K562 (cell line): ENCODE data around the gene GPATCH3. TPM values are rescaled to one million over a fixed set of nuclear protein-coding genes. Genes with fewer than 3 reads are reported as not detected.
A peak's percentile ranks its signal among the peaks of the same experiment; 100 is the strongest.

ENCODE experiments used
- E2F6 ChIP-seq, 2 experiments: IDR thresholded peaks; 2 replicates each; pipeline ENCODE4 v1.6.1; 2011; ENCODE audit warnings: borderline replicate concordance in 1 of 2, control low read depth in 1 of 2, low read depth in 1 of 2, low read length in 1 of 2, mild to moderate bottlenecking in 1 of 2, mixed read lengths in 1 of 2, moderate library complexity in 1 of 2; ENCODE audit not compliant: insufficient read depth in 1 of 2, insufficient read length in 1 of 2, poor library complexity in 1 of 2, severe bottlenecking in 1 of 2; ENCODE audit errors: extremely low read depth in 1 of 2
- EP300 ChIP-seq: IDR thresholded peaks from 2 replicates; pipeline ENCODE4 v1.6.1; 2012; ENCODE audit warnings: low read length, improper control_type of control experiment
- GATAD2A ChIP-seq: fragments of 450-650 bp; IDR thresholded peaks from 2 replicates; pipeline ENCODE4 v1.6.1; 2017
- GATAD2B ChIP-seq: fragments of 450-650 bp; IDR thresholded peaks from 2 replicates; pipeline ENCODE4 v1.6.1; 2017; ENCODE audit warnings: mild to moderate bottlenecking, borderline replicate concordance
- HMGXB4 ChIP-seq: sonication (generic); formaldehyde crosslinking; IDR thresholded peaks from 2 replicates; pipeline ENCODE4 v1.8.1; 2023; ENCODE audit warnings: mild to moderate bottlenecking, missing genetic modification reagents
- HNRNPK ChIP-seq: fragments of 200-400 bp; formaldehyde crosslinking; IDR thresholded peaks from one replicate; pipeline ENCODE4 v1.6.1; 2018; ENCODE audit warnings: mild to moderate bottlenecking, low read depth, low read length; ENCODE audit not compliant: poor library complexity, severe bottlenecking
- LEF1 ChIP-seq: fragments of 450-650 bp; IDR thresholded peaks from 2 replicates; pipeline ENCODE4 v1.6.1; 2016; ENCODE audit warnings: mild to moderate bottlenecking
- MEF2D ChIP-seq: conservative IDR thresholded peaks from 2 replicates; pipeline ENCODE4 v1.6.1; 2016; ENCODE audit warnings: low read depth, missing genetic modification characterization, missing compliant biosample characterization
- PHF8 ChIP-seq: fragments of 200-600 bp; sonication (generic); IDR thresholded peaks from 2 replicates; pipeline ENCODE4 v1.6.1; 2012; ENCODE audit warnings: mixed run types, mild to moderate bottlenecking, inconsistent platforms, low read length, moderate library complexity, borderline replicate concordance
- PKNOX1 ChIP-seq: fragments of 450-650 bp; IDR thresholded peaks from 2 replicates; pipeline ENCODE4 v1.6.1; 2016
- RAD21 ChIP-seq, 2 experiments: fragments of 250-450 bp in 1 of 2; fragments of 450-650 bp in 1 of 2; sonication (Bioruptor Pico) in 1 of 2; formaldehyde crosslinking in 1 of 2; IDR thresholded peaks in 1 of 2; conservative IDR thresholded peaks in 1 of 2; 2 replicates each; pipeline versions ENCODE4 v1.4.0 to v1.8.0; 2020 to 2022; ENCODE audit warnings: mild to moderate bottlenecking in 2 of 2, moderate library complexity in 1 of 2
- RCOR1 ChIP-seq, 2 experiments: IDR thresholded peaks; 2 replicates each; pipeline ENCODE4 v1.6.1; 2012; ENCODE audit warnings: low read depth in 2 of 2, low read length in 2 of 2, borderline replicate concordance in 1 of 2, improper control_type of control experiment in 1 of 2
- RNF2 ChIP-seq: sonication (generic); IDR thresholded peaks from 2 replicates; pipeline ENCODE4 v1.6.1; 2016
- SP1 ChIP-seq: sonication (generic); formaldehyde crosslinking; IDR thresholded peaks from 2 replicates; pipeline ENCODE4 v1.8.1; 2022; ENCODE audit warnings: mild to moderate bottlenecking, missing genetic modification reagents
- TSC22D4 ChIP-seq: fragments of 450-650 bp; IDR thresholded peaks from 2 replicates; pipeline ENCODE4 v1.6.1; 2016; ENCODE audit warnings: missing genetic modification characterization, missing biosample characterization, control low read depth
- ZNF444 ChIP-seq: fragments of 250-450 bp; sonication (Bioruptor Pico); IDR thresholded peaks from 2 replicates; pipeline ENCODE4 v1.4.0; 2020; ENCODE audit warnings: mild to moderate bottlenecking, moderate library complexity
- ZNF76 ChIP-seq: fragments of 250-450 bp; sonication (Bioruptor Pico); IDR thresholded peaks from 2 replicates; pipeline ENCODE4 v1.4.0; 2020; ENCODE audit warnings: mild to moderate bottlenecking, moderate library complexity, borderline replicate concordance
- ZNF766 ChIP-seq: fragments of 200-800 bp; sonication (Bioruptor generic); conservative IDR thresholded peaks from 2 replicates; pipeline ENCODE4 v1.6.1; 2016; ENCODE audit warnings: missing genetic modification characterization, missing compliant biosample characterization
- polyA plus RNA-seq, 8 experiments: library from polyadenylated mRNA; depleted of rRNA in 4 of 8; stranded (reverse) in 5 of 8; unstranded in 3 of 8; fragments of >200 nt; fragmentation: Nextera tagmentation in 2 of 8; fragmentation: Illumina TruSeq in 1 of 8; extraction: Ambion mirVana in 2 of 8; extraction: Trizol in 1 of 8; gene quantifications; 2 replicates each; pipeline versions ENCODE4 v1.2.1 to v1.2.3, GENCODE V29; 2011 to 2014; ENCODE audit warnings: inconsistent platforms in 1 of 8, missing spikeins in 1 of 8
- total RNA-seq, 7 experiments: library from RNA; depleted of rRNA in 6 of 7; stranded (reverse); fragments of >200 nt in 6 of 7; fragmentation: Illumina TruSeq in 2 of 7; extraction: Trizol in 2 of 7; gene quantifications; 2 replicates each; pipeline versions ENCODE4 v1.2.1 to v1.2.3, GENCODE V29; 2011 to 2021; ENCODE audit warnings: low replicate concordance in 1 of 7
- TF ChIP-seq, protein P1 (sequence below): fragments of 450-650 bp; IDR thresholded peaks from 2 replicates; pipeline ENCODE4 v1.6.1; 2016; ENCODE audit warnings: antibody characterized with exemption

GPATCH3 gene
- total and polyA plus RNA-seq, 9 of the 15 experiments (the other 6 are each of a cell fraction or from before 2014, with no cell fraction given), result 1.6 to 23.0 (median 13.3) TPM

DNA sequence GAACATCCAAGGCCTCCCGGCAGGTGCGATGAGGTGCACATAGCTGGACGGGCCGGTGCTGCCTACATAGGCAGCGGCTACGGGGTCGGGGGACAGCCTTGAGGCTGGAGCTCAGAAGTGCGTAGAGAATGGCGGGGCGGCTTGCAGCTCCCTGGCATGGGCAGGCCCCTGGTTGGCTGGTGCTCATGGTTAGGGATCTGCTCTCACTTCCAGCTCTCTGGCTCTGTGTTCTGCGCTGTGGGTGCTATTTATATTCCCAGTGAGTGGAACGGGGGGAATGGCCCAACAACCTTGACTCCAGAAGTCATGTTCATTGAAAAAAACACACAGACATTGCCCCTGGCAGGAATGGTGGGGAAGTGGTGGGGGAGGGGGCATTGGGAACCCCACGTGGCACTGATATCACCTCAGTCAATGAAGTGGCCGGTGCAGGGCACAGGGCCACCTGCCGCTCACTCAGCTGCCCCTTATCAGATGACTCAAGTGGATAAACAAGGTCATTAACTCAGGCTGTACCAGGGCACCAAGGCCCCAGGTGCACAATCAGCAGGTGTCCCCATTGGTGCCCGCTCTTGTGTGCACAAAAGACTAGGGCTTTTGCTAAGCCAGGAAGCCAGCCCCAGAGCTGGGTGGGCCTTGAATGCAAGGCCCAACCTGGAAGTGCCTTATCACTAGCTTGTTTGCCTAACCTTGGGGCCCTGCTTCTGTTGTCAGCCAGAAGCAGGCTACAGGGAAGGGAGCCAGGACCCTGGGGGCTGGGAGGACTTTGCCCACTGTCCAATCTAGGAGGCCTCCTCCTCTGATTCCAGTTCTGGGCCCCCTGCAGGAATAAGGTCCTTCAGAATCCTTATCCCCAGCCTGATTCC, 13.7 kb upstream of the GPATCH3 start, which contains the start of gene NR0B2 (continued):
- TF ChIP-seq EP300 (peak; percentile 55; the same call in 1 of the 2 replicates), MEF2D (tag) (peak; percentile 39; the same call in 1 of the 2 replicates), RCOR1 (IDR thresholded peaks at IDR 0.05; ENCODE audit: borderline replicate concordance in 1 of 2, low read depth in 2 of 2, low read length in 2 of 2) (no peak; a peak in 1 of 4 replicates), RAD21 (CRISPR knock-in tag; conservative IDR thresholded peaks at IDR 0.05 in 1 of 2, IDR thresholded peaks at IDR 0.05 in 1 of 2) (peak in 1 of 2 experiments; percentile 8; a peak in 1 of 4 replicates), GATAD2B (peak; percentile 56; the same call in 1 of the 2 replicates), E2F6 (IDR thresholded peaks at IDR 0.05; ENCODE audit: borderline replicate concordance in 1 of 2, extremely low read depth in 1 of 2, insufficient read depth in 1 of 2, insufficient read length in 1 of 2, low read depth in 1 of 2, low read length in 1 of 2, poor library complexity in 1 of 2, severe bottlenecking in 1 of 2) (peak in 1 of 2 experiments; percentile 33), RNF2 (0 out of 2 replicates have a peak, but pooled peaks have one; percentile 41), SP1 (CRISPR knock-in tag) (0 out of 2 replicates have a peak, but pooled peaks have one; percentile 25), ZNF76 (no peak), ZNF766 (CRISPR knock-in tag) (peak; percentile 72; the same call in 1 of the 2 replicates), TSC22D4 (no peak), PHF8 (peak; percentile 34; the same call in 1 of the 2 replicates), GATAD2A (0 out of 2 replicates have a peak, but pooled peaks have one; percentile 4), HMGXB4 (CRISPR knock-in tag) (no peak), HNRNPK (no peak), LEF1 (peak; percentile 79; the same call in 1 of the 2 replicates), ZNF444 (no peak), PKNOX1 (no peak)
- TF ChIP-seq, protein P1, sequence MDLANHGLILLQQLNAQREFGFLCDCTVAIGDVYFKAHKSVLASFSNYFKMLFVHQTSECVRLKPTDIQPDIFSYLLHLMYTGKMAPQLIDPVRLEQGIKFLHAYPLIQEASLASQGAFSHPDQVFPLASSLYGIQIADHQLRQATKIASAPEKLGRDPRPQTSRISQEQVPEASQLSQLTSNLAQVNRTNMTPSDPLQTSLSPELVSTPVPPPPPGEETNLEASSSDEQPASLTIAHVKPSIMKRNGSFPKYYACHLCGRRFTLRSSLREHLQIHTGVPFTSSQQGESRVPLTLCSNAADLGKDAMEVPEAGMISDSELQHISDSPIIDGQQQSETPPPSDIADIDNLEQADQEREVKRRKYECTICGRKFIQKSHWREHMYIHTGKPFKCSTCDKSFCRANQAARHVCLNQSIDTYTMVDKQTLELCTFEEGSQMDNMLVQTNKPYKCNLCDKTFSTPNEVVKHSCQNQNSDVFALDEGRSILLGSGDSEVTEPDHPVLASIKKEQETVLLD, result no peak
